Activated effector memory CD4-positive, alpha-beta T cell treated with Interleukin-2 at 50 U/mL for 16 hours (primary cell): Measurements from ENCODE around the gene TMPRSS15.

Experiments
- DNase-seq: peaks from one replicate; pipeline ENCODE4 v3.0.0-alpha.2; 2020

TMPRSS15 gene

DNA sequence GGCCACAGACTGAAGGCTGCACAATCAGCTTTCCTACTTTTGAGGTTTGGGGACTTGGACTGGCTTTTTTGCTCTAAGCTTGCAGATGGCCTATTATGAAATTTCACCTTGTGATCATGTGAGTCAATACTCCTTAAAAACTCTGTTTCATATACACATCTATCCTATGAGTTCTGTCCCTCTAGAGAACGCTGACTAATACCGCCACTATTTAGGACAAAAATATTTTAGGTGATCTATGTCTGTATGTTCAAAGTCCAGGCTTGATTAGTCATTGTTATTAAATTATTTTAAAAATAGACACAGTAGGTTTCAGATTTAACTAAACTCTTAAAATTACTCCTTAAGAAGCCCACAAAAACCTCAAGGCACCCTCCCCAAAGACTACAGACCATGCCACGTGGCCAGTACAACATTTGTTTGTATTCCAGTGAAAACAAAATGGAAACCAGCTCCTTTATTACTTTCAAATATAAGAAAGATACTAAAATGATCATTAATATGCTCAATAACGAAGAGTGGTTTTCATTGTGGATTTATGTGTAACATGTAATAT lies 63.1 kb downstream of the TMPRSS15 start:
- no peak for DNase-seq

- no peak for DNase-seq
These were observed 67.8 kb downstream of the TMPRSS15 start for GRCh38 chr21:18335651-18336236.

DNA sequence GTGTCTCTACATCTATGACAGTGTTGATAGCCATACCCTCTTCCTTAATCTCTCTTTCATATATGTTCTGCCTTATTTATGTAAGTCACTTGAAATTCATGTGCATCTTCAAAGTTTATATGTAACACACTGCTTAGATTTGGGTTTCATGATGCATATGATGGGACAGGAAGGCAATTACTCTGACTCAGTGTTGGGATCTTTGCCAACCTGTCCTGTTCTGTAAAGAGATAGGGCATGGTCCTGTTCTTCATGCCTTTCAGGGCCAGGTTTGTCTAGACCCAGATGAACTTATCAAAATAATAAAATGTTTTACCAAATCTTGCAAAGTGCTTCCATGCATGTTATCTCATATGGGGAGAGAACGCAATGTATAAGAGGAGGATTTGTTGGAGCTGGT lies 69.5 kb downstream of the TMPRSS15 start:
- DNase-seq: no peak

- DNase-seq: no peak
These were observed 85.4 kb downstream of the TMPRSS15 start for GRCh38 chr21:18318156-18318555.

GRCh38 chr21:18298228-18298627 lies 105.4 kb downstream of the TMPRSS15 start:
- DNase-seq: no peak

DNA sequence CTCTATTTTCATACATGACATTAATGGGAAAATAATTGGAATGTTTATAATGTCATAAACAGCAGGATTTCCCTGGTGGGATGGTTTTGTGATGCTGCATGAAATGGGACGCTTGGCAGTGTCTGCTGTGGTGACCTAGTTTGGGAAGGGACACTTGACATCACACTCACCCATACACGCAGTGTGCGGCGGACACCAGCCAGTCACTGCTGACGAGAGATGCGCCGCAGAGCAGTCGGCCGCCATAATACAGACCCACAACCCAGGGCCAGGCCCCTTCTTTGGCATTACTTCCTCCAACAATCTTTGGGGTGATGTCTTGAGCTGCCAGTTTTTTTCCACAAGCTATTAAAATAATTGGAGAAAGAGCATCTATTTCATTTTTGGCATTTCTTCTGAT lies 109.5 kb downstream of the TMPRSS15 start:
- no peak for DNase-seq

DNA sequence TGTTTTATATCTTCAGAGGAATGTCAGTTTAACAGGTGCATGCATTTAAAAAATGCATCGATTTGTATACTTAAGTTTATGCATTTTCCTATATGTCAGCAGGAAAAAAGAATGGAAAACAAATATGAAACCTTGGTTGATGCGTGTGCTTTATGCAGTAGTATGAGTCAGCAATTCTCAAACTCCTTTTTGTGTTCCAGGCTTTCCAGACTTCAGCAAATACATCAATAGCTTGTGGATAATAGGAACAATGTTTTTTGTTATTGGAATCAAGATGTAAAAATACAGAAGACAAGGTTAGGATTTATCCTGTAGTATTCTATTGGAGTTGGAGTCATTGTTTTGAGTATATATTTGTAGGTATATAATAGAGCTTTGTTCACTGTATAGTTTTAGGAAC lies 113.7 kb downstream of the TMPRSS15 start:
- DNase-seq: no peak

GRCh38 chr21:18285379-18285778 lies 118.2 kb downstream of the TMPRSS15 start:
- no peak for DNase-seq

- DNase-seq: no peak
These were observed 127.8 kb downstream of the TMPRSS15 start for GRCh38 chr21:18275781-18276180.

DNA sequence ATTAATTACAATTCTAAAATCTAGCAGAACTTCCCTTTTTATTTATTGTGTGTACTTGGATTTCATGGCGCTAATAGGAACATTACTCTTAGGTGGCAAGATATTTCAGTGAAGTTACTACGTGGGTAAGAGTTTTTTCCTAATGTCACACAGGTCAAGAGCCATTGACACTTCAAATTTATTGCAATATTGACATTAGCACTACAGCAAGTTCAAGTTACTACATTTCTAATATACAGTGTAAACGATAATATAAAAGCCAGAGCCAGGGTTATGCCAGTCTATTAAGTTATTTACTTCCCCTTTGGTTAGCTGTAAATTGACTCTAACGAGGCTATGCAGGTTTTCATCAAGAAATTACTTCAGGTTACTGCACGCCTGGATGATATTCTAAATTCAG lies 129.2 kb downstream of the TMPRSS15 start:
- DNase-seq: no peak

DNA sequence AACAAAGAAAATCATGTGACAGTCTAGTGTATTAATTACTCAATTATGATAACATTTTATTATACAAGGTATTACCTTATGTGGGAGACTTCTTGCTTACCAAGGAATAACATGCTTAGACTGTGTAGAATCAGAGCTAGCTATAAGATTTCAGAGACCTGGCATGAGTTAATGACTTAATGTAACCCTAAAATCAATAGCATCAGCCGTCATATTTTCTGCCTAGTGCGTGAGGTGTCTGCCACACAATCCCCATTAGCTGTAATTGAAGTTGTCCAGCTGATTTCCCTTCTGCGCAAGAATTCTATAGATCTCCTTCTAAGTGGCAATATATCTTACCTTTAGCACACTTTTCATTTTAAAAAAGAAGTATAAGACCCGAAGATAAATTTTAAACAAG lies 130.2 kb downstream of the TMPRSS15 start:
- no peak for DNase-seq

GRCh38 chr21:18269856-18270255 lies 133.7 kb downstream of the TMPRSS15 start:
- no peak for DNase-seq

DNA sequence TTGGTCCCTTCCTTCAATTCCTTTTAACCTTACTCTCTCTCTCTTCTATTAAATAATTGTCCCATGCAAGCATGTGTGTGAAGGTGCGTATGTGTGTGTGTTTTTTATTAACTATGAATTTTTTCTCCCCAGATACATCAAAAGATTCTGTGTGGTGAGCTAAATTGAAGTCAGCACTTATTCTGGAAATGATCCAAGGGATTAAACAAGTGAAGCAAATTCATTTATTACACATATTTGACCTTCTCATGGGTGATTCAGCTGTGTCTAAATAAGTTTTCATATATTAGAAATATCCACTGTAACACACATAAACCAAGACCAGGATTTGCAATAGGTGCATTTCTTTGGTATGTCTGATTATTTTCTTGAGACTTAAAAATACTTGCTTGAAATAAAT lies 134.7 kb downstream of the TMPRSS15 start:
- DNase-seq: no peak

GRCh38 chr21:18267496-18267895 lies 136.1 kb downstream of the TMPRSS15 start:
- DNase-seq: no peak

DNA sequence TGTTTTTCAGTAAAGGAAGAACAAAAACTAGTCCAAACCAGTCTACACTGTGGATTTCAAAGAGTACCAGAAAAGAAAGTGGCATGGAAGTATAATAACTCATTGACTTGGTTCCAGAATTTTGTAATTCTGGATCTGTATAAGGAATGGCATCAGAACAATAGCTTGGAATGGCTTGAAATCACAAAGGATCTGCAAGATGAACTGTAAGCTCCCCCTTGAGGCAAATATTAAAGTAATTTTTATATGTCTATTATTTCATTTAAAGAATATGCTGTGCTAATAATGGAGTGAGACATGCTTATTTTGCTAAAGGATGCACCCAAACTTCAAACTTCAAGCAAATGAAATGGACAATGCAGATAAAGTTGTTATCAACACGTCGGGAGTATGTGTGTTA lies 137.6 kb downstream of the TMPRSS15 start:
- DNase-seq: no peak

- DNase-seq: no peak
These were observed 149.8 kb downstream of the TMPRSS15 start for GRCh38 chr21:18253799-18254198.

- DNase-seq: no peak
These were observed 150.4 kb downstream of the TMPRSS15 start for GRCh38 chr21:18253221-18253620.

DNA sequence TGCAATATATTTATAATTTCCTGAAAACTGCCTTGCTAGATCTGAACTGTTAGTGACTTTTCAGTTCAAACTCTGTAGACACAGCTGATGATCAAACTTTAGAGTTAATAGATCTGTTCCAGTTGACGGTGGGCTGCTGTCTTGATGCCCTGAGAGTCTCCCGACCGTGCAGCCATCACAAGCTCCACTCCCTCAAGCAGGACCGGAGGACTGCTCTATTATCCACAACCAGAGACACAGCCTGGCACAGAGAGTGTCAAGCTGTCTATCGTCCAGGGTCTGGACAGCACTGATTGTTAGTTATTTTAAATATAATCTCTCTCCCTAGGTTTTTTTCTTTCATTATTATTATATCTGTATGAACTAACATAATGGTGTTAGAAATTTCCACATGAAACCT lies 150.9 kb downstream of the TMPRSS15 start:
- no peak for DNase-seq

GRCh38 chr21:18252256-18252655 lies 151.3 kb downstream of the TMPRSS15 start:
- no peak for DNase-seq

DNA sequence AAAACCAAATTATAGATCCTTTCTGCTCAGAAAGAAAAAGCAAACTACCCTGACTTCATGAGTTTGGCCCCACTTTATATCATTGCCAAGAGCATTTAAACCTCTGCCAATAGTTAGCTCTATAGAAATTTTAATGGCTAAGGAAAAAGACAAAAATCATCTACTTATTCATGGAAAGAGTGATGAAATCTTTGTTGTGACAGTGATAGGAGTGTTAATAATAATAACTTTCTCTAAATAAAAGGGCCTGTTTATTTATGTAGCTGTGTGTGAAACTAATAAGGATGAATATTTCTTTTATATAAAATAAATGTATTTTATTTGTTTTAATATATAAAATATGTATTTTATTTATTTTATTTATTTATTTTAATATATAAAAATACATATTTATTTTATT lies 152.5 kb downstream of the TMPRSS15 start:
- no peak for DNase-seq

DNA sequence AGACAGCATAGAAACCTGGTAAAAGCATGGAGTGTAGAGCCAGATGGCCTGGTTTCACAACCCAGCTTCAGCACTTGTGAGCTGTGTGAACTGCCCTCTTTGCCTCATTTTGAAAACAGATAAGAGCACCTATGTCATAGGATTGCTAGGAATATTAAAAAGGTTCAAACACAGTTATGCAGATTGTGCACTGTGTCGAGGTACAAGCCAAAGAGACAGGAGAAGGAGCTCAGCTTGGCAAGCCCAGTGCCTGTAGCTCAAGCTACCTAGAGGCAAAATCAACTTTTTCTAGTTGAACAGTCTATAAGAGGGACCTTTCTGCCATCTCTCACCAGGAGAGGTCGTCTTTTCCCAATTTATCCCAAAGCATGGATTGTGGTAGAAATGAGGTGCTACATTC lies 153.9 kb downstream of the TMPRSS15 start:
- DNase-seq: no peak

DNA sequence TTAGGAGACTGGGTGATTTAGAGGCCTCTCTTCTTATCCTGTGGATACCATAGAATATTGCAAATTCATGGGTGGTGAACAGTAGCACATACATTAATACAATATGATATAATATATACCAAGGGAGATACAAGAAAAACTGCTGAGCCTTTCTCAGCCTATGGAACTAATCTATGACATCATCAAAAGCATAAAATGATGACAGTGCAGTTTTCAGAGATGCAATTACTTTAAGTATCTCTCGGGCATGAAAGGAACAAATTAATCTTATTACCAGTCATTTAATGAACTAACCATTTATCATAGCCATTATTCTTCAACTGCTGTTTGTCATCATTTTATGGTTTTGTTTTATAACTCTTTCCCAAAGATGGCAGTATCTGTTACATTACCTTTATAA lies 155.4 kb downstream of the TMPRSS15 start:
- no peak for DNase-seq

GRCh38 chr21:18245464-18245967 lies 158.1 kb downstream of the TMPRSS15 start:
- DNase-seq: no peak

DNA sequence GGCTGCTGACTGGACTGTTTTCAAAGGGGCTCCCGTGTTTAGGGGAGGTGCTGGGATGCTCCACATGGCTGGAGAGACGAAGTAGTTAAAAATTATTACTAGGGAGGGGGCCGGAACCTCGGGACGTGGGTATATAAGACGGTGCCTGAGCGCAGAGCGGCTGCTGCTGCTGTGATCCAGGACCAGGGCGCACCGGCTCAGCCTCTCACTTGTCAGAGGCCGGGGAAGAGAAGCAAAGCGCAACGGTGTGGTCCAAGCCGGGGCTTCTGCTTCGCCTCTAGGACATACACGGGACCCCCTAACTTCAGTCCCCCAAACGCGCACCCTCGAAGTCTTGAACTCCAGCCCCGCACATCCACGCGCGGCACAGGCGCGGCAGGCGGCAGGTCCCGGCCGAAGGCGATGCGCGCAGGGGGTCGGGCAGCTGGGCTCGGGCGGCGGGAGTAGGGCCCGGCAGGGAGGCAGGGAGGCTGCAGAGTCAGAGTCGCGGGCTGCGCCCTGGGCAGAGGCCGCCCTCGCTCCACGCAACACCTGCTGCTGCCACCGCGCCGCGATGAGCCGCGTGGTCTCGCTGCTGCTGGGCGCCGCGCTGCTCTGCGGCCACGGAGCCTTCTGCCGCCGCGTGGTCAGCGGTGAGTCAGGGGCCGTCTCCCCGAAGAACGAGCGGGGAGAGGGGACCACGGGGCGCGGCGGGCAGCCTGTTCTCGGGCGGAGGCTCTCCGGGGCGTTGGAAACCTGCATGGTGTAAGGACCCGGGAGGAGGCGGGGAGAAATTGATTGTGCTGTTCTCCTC lies 158.7 kb downstream of the TMPRSS15 start, which contains the start of gene CHODL:
TSS of gene CHODL (plus strand) at position 163 of the 793 bp plus-strand sequence. CDS start at position 554, 391 bp downstream.
- DNase-seq: no peak
